ENCODE data around the gene SOAT2.
"Not testable (repeated sequence)": the region's sequence is repeated elsewhere in the genome, so short reads cannot be mapped to it uniquely, and the experiment has no call there.

SOAT2 gene

DNA sequence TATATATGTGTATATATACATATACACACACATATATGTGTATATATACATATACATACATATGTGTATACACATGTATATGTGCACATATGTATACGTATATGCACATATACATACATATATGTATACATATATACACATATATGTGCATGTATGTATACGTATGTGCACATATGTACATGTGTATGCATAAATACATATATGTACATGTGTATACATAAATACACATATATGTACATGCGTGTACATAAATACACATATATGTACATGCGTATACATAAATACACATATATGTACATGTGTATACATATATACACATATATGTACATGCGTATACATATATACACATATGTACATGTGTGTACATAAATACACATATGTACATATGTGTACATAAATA, 43.9 kb downstream of the SOAT2 start:
- DNase-seq (ENCODE audit: low spot score) = no peak

- no peak for DNase-seq (ENCODE audit: low spot score)
Observed at GRCh38 chr12:53147653-53148052, 44.4 kb downstream of the SOAT2 start.

GRCh38 chr12:53151039-53151438, 47.8 kb downstream of the SOAT2 start:
- no peak for DNase-seq (ENCODE audit: low spot score)

DNA sequence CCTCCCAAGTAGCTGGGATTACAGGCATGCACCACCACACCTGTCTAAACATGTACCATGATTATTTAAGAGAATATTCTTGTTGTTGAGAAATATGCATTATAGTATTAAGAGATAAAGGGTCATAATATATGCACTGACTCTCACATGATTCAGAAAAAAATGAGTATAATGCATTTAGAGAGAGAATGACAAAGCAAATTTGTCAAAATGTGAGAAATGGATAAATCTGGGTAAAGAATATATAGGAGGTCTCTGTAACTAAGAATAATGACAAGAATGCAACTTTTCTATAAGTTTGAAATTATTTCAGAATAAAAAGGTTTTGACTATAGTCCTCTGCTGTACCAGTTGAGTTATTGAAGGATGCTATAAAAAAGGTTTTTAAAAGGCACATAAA, 49.1 kb downstream of the SOAT2 start:
- no peak for DNase-seq (ENCODE audit: low spot score)

DNA sequence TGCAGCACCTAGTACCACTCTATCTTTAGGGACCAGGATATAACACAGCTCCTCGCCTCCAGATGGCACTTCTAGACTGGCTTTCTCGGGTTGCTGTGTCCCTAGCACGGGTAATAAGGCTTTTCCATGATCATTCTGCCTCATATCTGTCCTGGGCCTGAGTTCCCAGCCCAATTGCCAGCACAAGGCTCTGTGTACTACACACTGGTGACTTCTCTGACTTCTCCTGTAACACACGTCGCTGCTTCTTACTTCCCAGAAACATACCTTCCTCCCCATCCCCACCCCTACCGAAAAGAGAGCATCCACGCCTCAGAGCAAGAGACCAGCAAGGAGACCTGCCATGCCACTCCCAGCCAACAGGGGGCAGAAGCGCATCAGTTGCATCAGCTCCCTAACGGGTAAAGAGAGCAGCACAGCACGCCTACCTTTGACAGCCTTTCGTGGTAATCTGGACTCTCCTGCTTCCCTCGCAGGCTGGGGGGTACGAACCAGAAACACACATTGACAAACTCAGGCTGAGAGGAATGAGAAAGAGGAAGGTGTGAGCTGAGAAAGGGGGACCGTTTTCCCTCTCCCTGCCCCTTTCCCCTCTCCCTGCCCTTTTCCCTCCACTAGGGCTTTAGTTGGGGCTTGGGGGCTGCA, 56.0 kb downstream of the SOAT2 start:
- peak; percentile 60 for DNase-seq (ENCODE audit: low spot score)

- no peak for DNase-seq (ENCODE audit: low spot score)
Observed at GRCh38 chr12:53160000-53160399, 56.7 kb downstream of the SOAT2 start.

- no peak for DNase-seq (ENCODE audit: low spot score)
Observed at GRCh38 chr12:53160673-53161072, 57.4 kb downstream of the SOAT2 start.

GRCh38 chr12:53161119-53161911, 58.0 kb downstream of the SOAT2 start:
- DNase-seq (ENCODE audit: low spot score) = no peak

GRCh38 chr12:53163008-53163407, 59.7 kb downstream of the SOAT2 start:
- DNase-seq (ENCODE audit: low spot score) = not testable (repeated sequence)

DNA sequence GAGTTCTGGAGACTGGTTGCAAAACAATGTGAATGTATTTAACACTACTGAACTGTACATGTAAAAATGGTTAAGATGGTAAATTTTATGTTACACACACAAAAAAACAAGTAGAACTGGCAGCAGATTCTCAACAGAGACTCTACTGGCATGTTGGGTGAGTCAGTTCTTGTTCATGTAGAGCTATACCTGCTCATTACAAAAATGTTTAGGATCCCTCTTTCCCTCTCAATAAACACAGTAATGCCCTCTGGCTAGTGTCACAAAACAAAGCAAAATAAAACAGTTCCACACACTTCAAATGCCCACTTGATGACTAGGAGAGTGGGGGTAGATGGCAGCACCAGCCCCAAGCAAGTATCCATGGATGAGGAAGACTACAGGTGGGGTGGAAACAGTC, 63.6 kb downstream of the SOAT2 start:
- no peak for DNase-seq (ENCODE audit: low spot score)

DNA sequence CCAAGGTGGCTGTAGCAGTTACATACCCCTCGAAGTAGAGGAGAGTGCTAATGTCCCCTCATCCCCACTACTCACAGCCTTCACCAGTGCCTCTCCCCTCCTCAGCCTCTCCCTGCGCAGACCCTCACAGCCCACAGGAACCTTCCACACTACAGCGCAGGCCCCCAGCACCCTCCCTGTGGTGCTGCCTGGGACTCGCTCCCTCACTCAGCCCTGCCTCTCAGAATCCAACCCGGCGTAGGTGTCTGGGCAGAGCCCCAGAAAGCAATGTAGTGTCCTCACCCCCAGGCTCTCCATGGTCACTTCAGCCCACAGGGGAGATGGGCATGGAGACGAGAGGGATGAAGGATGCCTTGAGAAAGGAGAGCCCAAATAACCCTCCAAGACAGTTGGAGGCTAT, 66.4 kb downstream of the SOAT2 start:
- no peak for DNase-seq (ENCODE audit: low spot score)

DNA sequence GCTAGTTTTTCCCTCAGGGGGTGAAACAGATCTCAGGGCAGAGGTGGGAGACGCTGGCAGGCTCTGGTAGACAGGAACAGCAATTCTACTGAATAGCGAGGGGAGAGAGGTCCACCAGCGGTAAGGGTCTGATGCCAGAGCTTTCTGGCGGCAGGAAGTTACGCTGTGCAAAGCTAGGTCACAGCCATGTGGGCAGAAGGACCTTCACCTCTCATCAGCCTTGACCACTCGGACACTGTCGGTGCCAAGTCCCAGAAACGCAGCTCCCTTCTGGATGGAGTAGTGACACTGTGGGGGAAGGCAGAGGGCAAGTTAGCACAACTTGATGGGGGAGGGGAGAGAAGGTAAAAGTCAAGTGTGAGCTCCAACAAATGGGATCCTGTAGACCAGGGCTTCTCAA, 66.9 kb downstream of the SOAT2 start:
- no peak for DNase-seq (ENCODE audit: low spot score)

- no peak for DNase-seq (ENCODE audit: low spot score)
Observed at GRCh38 chr12:53170876-53171724, 67.8 kb downstream of the SOAT2 start.

- no peak for DNase-seq (ENCODE audit: low spot score)
Observed at GRCh38 chr12:53171725-53172329, 68.5 kb downstream of the SOAT2 start.

GRCh38 chr12:53172352-53172751, 69.1 kb downstream of the SOAT2 start:
- DNase-seq (ENCODE audit: low spot score) = no peak

- DNase-seq (ENCODE audit: low spot score) = no peak
Observed at GRCh38 chr12:53173085-53173715, 69.9 kb downstream of the SOAT2 start.

Measured in kidney capillary endothelial cell (primary cell).